Keratinocyte (primary cell): ENCODE results near the gene DNAJA3. TPM values are rescaled to one million over a fixed set of nuclear protein-coding genes. Genes with fewer than 3 reads are reported as not detected.

Experiments used
- DNase-seq: peaks from one replicate; pipeline ENCODE4 v3.0.0-alpha.2; 2011; ENCODE audit warnings: low read depth, missing footprints, low spot score
- FAIRE-seq: peaks from 2 replicates; lab custom pipeline; 2011; peaks lifted over from hg19 to GRCh38; lab: Jason Lieb, UNC
- H2AFZ ChIP-seq: 2 replicates; pipeline ENCODE4 v1.6.0; 2012; ENCODE audit warnings: low read length, control low read depth, inconsistent platforms; ENCODE audit not compliant: control insufficient read depth
- H3K27ac ChIP-seq: 2 replicates; pipeline ENCODE4 v1.5.1; 2011; ENCODE audit warnings: low read length; ENCODE audit not compliant: control insufficient read depth, insufficient read depth
- H3K27me3 ChIP-seq: 3 replicates; pipeline ENCODE4 v1.6.0; 2011; ENCODE audit warnings: low read length; ENCODE audit not compliant: control insufficient read depth, insufficient read depth; ENCODE audit errors: extremely low read depth
- H3K36me3 ChIP-seq, 2 experiments: 2 replicates in 1 of 2; 3 replicates in 1 of 2; pipeline ENCODE4 v1.5.1; 2011; ENCODE audit warnings: low read length in 2 of 2, mild to moderate bottlenecking in 1 of 2; ENCODE audit not compliant: control insufficient read depth in 2 of 2, insufficient read depth in 2 of 2; ENCODE audit errors: extremely low read depth in 1 of 2
- H3K4me1 ChIP-seq: 3 replicates; pipeline ENCODE4 v1.5.1; 2011; ENCODE audit warnings: low read length; ENCODE audit not compliant: control insufficient read depth, insufficient read depth; ENCODE audit errors: extremely low read depth
- H3K4me2 ChIP-seq: 3 replicates; pipeline ENCODE4 v1.6.0; 2011; ENCODE audit warnings: low read depth, low read length; ENCODE audit not compliant: control insufficient read depth, insufficient read depth; ENCODE audit errors: extremely low read depth
- H3K4me3 ChIP-seq, 3 experiments: fragments of 200-600 bp in 1 of 3; sonication (generic) in 1 of 3; 2 replicates in 2 of 3; 3 replicates in 1 of 3; pipeline ENCODE4 v1.5.1; 2011 to 2016; ENCODE audit warnings: low read length in 3 of 3, mild to moderate bottlenecking in 3 of 3, control low read depth in 2 of 3, inconsistent platforms in 1 of 3, low read depth in 1 of 3, mixed read lengths in 1 of 3, mixed run types in 1 of 3, moderate library complexity in 1 of 3; ENCODE audit not compliant: control insufficient read depth in 2 of 3, insufficient read depth in 2 of 3; ENCODE audit errors: extremely low read depth in 1 of 3
- H3K79me2 ChIP-seq: 2 replicates; pipeline ENCODE4 v1.6.0; 2012; ENCODE audit warnings: low read length; ENCODE audit not compliant: control insufficient read depth, insufficient read depth
- H3K9ac ChIP-seq: 3 replicates; pipeline ENCODE4 v1.6.0; 2011; ENCODE audit warnings: low read length; ENCODE audit not compliant: control insufficient read depth, insufficient read depth; ENCODE audit errors: extremely low read depth
- H3K9me1 ChIP-seq: 3 replicates; pipeline ENCODE4 v1.6.0; 2011; ENCODE audit warnings: low read length; ENCODE audit not compliant: control insufficient read depth, insufficient read depth; ENCODE audit errors: extremely low read depth
- H3K9me3 ChIP-seq: 2 replicates; pipeline ENCODE4 v1.5.1; 2012; ENCODE audit warnings: low read depth, low read length; ENCODE audit not compliant: control insufficient read depth
- H4K20me1 ChIP-seq: 3 replicates; pipeline ENCODE4 v1.6.0; 2011; ENCODE audit warnings: low read length; ENCODE audit not compliant: control insufficient read depth, insufficient read depth; ENCODE audit errors: extremely low read depth
- CTCF ChIP-seq, 3 experiments: IDR thresholded peaks in 1 of 3; conservative IDR thresholded peaks in 1 of 3; optimal IDR thresholded peaks in 1 of 3; 2 replicates in 2 of 3; 3 replicates in 1 of 3; pipeline versions ENCODE3 to v1.5.1; 2011; ENCODE audit warnings: low read length in 3 of 3, mild to moderate bottlenecking in 3 of 3, moderate library complexity in 2 of 3, control low read depth in 1 of 3, inconsistent platforms in 1 of 3; ENCODE audit not compliant: insufficient read depth in 2 of 3; ENCODE audit errors: extremely low read depth in 1 of 3
- EZH2 ChIP-seq: IDR thresholded peaks from one replicate; pipeline ENCODE4 v1.6.1; 2012; ENCODE audit warnings: inconsistent platforms, mild to moderate bottlenecking, low read length, moderate library complexity
- dilution Hi-C: fragments of 300-500 bp; cut with MboI; formaldehyde crosslinking; loops from one replicate; pipeline ENCODE4 v1.7.0; 2020; ENCODE audit warnings: low sequenced_read_pairs; ENCODE audit not compliant: extremely low pct_ligation_motif_present
- polyA plus RNA-seq, 5 experiments: library from polyadenylated mRNA; depleted of rRNA in 3 of 5; stranded (reverse) in 3 of 5; stranded (forward) in 1 of 5; unstranded in 1 of 5; fragments of >200 nt; gene quantifications; 1 replicate in 1 of 5; 2 replicates in 3 of 5; 3 replicates in 1 of 5; pipeline versions ENCODE4 v1.2.1 to v1.2.3, GENCODE V29; 2011 to 2012; ENCODE audit warnings: missing spikeins in 2 of 5, low read depth in 1 of 5, low replicate concordance in 1 of 5

DNAJA3 gene
- polyA plus RNA-seq, 1 donor (not counting 4 experiments of a cell fraction or from before 2014, with no cell fraction given): 48.4 TPM

DNA sequence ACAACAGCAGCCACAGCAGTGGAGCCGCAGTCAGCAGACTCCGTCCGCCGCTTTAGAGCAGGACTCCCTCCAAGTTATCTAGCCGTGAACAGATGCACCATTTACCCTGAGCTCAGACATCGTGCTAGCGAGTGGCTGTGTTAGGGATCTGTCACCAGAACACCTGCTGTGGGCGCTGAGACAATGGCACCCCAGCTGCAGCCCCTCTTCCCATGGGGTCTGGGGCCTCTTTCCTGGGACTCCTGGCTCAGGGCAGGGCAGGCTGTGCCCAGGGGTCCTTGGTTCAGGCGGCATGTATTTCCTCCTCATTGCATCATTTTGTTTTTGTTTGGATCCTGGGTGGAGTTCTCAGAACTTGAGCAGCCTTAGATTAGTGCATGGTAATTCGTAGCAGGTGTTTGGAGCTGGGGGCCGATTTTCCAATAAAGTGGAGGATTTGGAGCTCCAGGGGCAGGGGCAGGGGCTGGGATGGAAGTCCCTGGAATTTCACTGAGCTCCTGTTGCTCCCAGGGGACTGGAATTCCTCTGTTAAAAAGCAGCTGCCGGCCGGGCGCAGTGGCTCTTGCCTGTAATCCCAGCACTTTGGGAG is 25.4 kb downstream of the DNAJA3 start:
- Histone ChIP-seq H3K27ac (no peak overlapping the region), H3K4me1 (no peaks in the 10 kb centered on the region), H3K27me3 (no peaks in the 10 kb centered on the region), H3K4me3 (no peak overlapping the region), H3K9ac (no peak overlapping the region), H4K20me1 (peaks cover 4% of the 10 kb centered on the region), H2AFZ (no peak overlapping the region), H3K9me1 (no peaks in the 10 kb centered on the region), H3K79me2 (no peaks in the 10 kb centered on the region), H3K4me2 (no peak overlapping the region), H3K36me3 (peaks cover 51 to 59% of the 10 kb centered on the region in 2 experiments), H3K9me3 (no peaks in the 10 kb centered on the region)
- DNase-seq (no peak), FAIRE-seq (no peak)
- dilution Hi-C loops: no loop called here
- TF ChIP-seq CTCF (optimal IDR thresholded peaks at IDR 0.05 in 1 of 3, IDR thresholded peaks at IDR 0.05 in 1 of 3, conservative IDR thresholded peaks at IDR 0.05 in 1 of 3; ENCODE audit: extremely low read depth in 1 of 3, insufficient read depth in 2 of 3, low read length in 3 of 3) (no peak), EZH2 (no peak)

GRCh38 chr16:4452674-4453073 is 27.0 kb downstream of the DNAJA3 start:
- H3K36me3 ChIP-seq: peaks cover 54 to 59% of the 10 kb centered on the region in 2 experiments
- TF ChIP-seq CTCF (optimal IDR thresholded peaks at IDR 0.05 in 1 of 3, IDR thresholded peaks at IDR 0.05 in 1 of 3, conservative IDR thresholded peaks at IDR 0.05 in 1 of 3; ENCODE audit: extremely low read depth in 1 of 3, insufficient read depth in 2 of 3, low read length in 3 of 3) (no peak), EZH2 (no peak)
- H2AFZ ChIP-seq: no peak overlapping the region
- H3K27ac ChIP-seq: no peak overlapping the region
- H3K9me1 ChIP-seq: no peaks in the 10 kb centered on the region
- DNase-seq (no peak), FAIRE-seq (no peak)
- H3K79me2 ChIP-seq: no peaks in the 10 kb centered on the region
- H4K20me1 ChIP-seq: peaks cover 4% of the 10 kb centered on the region
- no peak overlapping the region for H3K4me3 ChIP-seq
- dilution Hi-C loops: no loop called here
- no peak overlapping the region for H3K4me2 ChIP-seq
- no peaks in the 10 kb centered on the region for H3K27me3 ChIP-seq
- no peaks in the 10 kb centered on the region for H3K9me3 ChIP-seq
- H3K4me1 ChIP-seq: no peaks in the 10 kb centered on the region
- no peak overlapping the region for H3K9ac ChIP-seq
